Brain pericyte (primary cell): Measurements from ENCODE around the gene VAMP7.
"Not testable (repeated sequence)": the region's sequence is repeated elsewhere in the genome, so short reads cannot be mapped to it uniquely, and the experiment has no call there.

ENCODE experiments used
- DNase-seq: peaks from one replicate; pipeline ENCODE4 v3.0.0-alpha.2; 2012; ENCODE audit warnings: low read depth, low spot score

The VAMP7 gene

DNA sequence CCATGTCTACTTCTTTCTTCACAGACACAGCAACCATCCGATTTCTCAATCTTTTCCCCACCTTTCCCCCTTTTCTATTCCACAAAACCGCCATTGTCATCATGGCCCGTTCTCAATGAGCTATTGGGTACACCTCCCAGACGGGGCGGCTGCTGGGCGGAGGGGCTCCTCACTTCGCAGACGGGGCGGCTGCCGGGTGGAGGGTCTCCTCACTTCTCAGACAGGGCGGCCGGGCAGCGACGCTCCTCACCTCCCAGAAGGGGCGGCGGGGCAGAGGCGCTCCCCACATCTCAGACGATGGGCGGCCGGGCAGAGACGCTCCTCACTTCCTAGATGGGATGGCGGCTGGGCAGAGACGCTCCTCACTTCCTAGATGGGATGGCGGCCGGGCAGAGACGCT is 26.5 kb downstream of the VAMP7 start:
- not testable (repeated sequence) for DNase-seq

DNA sequence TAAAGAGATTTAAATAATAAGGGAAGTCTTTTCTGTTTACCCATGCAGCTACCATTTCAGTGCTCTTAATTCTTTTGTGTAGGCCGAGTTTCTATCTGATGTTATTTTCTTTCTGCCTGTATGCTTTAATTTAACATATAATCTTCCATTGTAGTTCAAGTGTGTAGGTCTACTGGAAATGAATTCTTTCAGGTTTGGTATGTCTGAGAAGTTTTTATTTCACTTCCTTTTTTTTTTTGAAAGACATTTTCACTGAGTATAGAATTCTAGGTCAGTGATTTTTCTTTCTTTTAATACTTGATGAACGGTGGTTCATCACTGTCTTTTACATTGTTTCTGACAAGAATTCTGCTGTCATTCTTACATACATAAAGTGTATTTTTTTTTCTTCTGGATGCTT is 42.1 kb downstream of the VAMP7 start:
- no peak for DNase-seq

DNA sequence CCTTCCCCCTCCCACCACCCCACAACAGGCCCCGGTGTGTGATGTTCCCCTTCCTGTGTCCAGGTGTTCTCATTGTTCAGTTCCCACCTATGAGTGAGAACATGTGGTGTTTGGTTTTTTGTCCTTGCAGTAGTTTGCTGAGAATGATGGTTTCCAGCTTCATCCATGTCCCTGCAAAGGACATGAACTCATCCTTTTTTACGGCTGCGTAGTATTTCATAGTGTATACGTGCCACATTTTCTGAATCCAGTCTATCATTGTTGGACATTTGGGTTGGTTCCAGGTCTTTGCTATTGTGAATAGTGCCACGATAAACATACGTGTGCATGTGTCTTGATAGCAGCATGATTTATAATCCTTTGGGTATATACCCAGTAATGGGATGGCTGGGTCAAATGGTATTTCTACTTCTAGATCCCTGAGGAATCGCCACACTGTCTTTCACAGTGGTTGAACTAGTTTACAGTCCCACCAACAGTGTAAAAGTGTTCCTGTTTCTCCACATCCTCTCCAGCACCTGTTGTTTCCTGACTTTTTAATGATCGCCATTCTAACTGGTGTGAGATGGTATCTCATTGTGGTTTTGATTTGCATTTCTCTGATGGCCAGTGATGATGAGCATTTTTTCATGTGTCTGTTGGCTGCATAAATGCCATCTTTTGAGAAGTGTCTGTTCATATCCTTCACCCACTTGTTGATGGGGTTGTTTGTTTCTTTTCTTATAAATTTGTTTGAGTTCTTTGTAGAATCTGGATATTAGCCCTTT is 49.9 kb downstream of the VAMP7 start:
- not testable (repeated sequence) for DNase-seq

DNA sequence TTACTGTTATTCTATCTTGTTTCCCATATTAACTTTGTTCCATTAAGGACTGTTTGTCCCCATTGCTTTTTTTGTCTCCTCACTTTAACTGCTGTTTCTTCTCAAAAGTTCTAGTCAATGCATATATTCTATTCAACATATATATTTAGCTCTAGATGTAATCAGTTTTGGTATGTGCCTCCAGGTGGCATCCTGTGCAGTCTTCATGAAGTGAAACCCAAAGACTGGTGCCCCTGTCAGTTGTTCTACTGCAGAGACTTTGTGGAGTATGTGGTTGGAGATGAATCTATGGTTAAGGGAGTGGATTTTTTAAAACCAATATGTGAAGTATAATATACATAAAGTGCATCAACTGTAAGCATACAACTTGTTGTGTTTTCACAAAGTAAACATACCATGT is 57.0 kb downstream of the VAMP7 start:
- no peak for DNase-seq

DNA sequence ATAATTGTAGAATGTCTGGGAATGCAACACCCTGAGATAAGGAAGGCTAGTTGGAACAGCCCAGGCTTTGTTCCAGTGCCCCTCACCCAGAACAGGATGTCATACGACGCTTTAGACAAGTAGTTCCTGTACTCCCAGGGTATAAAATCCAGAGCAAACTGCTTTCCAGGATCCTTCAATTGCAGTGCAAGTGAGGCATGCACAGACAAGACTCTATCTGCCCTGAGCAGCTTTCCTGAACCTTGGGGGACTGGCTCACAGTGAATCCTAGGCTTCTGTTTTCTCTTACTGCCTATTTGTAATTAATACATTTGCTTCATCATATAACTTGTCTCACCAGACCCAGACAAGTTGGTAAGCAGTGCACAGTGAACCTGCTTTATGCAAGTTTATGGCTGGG is 68.0 kb downstream of the VAMP7 start:
- DNase-seq: no peak

DNA sequence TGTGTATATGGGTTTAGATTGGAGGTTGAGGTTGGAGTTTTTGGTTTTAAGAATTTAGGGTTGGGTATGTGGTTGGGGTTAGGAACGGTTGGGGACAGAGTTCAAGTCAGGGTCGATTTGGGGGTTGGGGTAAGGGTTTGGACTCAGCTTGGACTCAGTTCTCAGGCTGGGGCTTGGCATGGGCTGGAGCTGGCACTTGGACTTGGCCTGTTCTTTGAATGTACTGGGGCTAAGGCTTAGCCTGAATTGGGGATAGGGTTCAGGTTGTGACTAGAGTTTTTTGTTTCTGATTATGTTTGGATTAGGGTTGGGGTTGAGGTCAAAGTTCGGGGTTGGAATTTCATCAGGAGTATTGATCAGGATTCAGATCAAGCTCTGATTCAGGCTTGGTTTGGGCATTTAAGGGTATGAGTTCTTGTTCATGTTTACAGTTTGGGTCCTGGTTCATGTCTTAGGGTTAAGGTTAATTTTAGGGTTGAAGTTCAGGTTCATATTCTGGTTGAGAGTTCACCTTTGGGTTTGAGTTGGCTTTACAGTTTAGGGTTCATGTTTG is 70.2 kb downstream of the VAMP7 start:
- no peak for DNase-seq

DNA sequence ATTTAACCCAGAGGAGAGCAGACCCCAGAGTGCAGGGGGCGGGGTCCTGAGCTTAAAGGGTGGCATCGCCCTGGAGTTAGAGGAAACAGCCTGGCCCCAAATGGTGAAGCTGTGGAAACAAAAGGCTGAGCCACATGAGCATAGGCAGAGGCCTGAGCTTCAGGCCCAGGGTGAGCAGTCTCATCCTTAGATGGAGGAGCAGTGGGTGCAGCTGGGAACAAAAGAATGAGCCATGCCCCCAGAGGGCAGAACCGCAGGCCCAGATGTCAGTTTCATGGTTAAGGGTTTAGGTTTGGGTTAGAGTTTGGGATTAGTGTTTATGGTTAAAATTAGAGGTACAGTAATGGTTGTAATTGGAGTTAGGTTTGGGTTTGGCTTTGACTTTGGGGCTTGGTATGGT is 71.9 kb downstream of the VAMP7 start:
- DNase-seq: no peak

DNA sequence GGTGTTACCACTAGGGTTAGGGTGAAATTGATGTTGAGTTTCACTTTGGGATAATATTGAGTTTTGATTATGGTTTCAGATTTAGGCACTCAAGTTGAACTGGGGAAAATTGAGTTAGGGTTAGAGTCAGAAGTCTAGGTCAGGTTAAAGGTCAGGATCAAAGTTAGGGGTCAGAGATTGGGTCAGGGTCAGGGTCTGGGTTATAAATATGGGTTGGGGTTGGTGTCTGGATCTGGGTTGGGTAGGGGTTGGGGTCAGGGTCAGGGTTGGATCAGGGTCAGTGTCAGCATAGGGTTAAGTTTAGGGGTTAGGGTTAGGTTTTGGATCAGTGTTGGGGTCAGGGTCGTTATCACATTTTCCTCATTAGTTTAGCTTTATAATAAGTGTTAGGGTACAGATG is 73.6 kb downstream of the VAMP7 start:
- no peak for DNase-seq

DNA sequence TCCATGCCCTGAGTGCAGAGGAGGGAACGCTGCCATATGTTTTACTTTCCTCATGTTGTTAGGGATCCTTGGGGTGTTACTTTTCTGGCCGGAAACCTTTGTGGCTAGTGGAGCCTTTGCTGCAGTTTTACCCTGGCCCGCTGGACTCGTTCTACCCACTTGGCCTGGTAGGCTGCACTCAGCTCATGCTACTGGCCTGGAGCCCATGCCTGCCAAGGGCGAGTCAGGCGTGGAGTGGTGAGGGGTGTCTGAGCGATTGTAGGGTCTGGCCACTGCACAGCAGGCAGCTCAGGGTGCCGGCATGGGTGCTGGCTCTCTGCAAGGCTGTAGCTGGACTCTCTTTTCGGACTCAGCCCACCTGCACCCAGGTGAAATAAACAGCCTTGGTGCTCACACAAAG is 75.0 kb downstream of the VAMP7 start:
- DNase-seq: no peak

DNA sequence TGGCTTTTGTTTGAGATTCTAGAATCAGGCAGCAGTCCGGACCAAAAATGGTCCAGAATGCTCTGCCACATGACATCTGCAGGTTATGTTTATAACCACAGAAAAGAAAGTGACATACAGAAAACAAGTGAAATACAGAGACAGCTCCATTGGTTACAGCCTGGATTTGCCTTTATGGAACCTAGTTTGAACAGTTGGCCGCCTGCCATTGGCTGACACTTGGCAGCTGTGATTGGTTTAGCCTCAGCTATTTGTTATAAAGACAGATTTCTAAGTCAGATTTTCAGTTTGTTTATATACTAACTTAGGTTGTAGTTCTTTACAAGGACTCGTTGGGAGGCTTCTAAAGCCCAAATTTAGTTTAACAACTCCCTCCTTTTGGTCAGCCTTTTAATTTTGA is 75.5 kb downstream of the VAMP7 start:
- DNase-seq: no peak

DNA sequence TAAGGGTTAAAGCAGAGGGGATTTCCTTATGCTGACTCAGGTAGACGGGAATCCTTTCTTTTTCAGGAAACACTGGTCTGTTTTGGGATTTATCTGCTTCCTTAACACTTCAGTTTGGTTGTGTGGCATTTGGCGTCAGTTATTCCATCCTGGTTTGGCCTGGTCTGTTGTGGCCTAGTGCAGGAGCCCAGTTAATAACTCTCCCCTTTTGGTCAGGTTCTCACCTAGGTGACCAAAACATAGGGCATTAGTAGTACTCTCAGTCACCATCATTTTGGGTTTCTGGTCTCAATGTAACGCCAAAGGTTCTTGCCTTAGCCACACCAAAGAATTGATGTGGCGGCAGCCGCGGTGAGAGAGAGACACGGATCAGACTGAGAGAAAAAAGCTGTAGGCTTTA is 76.7 kb downstream of the VAMP7 start:
- no peak for DNase-seq

DNA sequence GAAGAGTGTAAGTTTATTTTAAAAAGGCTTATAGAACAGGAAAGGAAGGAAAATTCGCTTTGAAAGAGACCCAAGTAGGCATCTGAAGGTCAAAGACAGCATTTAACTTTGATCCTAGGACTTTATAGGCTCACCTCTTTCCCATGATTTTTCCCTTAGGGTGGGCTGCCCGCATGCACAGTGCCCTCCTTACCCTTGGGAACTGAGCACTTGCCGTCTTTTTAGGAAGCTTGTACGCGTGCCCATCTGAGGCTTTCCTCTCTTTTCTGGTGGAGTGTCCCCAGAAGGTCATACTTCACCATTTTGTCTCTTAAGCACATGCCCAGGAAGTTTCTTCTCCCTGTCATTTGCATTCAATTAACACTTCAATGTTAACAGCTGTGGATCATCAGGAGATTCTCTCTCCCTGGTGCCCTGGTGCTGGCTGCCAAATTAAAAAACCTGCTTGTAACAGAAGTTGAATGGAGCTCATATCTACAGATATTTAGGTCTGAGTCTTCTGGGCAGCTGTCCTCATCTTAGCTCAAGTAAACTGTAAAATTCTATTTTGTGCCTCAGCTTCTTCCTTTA is 78.0 kb downstream of the VAMP7 start:
- DNase-seq: no peak

DNA sequence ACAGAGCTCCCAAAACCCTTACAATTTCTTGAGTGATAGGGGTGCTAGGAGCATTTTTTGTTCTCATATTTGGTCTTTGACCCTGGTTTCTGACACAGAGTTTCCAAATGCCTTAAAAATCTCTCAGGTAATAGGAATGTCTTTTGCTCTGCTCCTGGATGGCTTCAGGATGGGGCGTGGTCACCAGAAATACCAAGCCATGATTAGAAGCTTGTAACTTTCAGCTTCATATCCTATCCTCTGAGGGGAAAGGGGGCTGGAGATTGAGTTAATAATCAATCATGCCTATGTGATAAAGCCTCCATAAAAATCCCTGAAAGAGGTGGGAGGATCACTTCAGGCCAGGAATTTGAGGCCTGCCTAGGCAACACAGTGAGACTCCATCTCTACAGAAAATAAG is 81.8 kb downstream of the VAMP7 start:
- no peak for DNase-seq

DNA sequence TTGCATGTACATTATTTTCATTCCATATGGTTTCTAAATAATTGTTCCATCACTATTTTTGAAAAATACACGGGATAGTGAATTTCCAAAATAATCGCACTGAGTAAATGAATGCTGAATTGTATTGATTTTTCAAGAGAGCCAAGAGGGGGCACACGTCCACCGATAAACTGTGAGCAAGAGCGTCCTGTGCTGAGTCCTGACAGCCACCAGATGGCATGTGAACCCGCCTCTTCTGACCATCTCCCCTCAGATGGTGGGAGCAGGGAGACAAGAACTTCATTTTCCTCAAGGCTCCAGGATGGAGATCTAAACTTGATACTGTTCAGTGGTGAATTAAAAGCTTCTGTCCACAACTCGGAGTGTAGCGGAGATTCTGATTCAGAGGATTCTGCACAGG is 85.7 kb downstream of the VAMP7 start:
- DNase-seq: no peak

DNA sequence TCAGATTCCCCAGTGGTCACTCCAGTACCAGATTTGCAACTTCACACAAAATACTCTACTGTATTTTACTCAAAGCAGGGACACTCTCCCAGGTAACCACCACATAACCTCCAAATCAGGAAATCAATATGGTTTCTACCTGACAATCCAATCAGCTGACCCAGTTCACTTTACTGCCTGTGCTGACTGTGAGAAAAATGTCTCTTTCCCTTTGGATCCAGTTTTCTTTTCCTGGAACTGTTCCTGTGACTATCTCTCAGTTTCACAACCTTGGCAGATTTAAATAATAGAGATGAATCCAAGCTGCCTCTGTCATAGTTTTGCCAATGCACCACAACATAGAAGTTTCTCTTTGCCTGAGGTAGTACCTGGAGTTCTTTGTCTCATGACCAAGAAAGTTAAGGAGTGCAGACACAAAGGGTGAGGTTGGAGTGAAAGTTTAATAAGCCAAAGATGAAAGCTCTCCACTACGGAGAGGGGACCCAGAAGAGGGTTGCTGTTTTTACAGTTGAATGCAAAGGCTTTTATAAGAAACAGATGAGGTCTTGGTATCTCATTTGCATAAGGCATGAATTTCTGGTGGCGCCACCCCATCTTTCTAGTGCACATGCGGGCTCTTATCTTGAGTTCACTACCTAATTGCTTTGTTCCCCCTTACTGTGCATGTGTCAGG is 86.6 kb downstream of the VAMP7 start:
- no peak for DNase-seq

DNA sequence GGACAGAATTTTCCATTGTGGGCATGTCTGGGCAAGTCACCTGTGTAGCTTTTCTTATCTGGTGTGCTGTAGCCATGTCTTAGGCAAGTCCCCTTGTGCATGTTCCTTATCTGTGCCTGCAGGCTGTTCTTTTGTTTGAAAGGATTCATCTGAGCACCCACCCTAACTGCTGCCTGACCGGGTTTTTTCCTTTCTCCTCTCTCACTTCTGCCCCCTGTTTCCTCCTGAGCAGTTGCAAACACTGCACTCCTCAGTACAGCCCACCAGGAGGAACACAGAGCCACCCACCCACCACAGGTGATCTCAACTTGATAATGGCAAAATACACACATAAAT is 87.1 kb downstream of the VAMP7 start:
- DNase-seq: no peak

DNA sequence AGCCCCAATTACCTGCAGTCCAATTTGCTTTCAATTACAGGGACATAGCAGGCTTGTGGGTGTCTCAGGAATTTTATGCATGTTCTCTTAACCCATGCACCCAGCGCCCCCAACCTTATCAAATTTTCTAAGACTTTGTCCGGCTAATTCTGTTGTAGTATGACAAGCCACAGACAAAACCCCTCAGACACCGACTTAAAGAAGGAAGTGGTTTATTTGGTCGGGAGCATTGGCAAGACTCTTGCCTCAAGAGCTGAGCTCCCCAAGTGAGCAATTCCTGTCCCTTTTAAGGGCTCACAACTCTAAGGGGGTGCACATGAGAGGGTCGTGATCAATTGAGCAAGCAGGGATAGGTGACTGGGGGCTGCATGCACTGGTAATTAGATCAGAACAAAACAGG is 87.6 kb downstream of the VAMP7 start:
- no peak for DNase-seq

DNA sequence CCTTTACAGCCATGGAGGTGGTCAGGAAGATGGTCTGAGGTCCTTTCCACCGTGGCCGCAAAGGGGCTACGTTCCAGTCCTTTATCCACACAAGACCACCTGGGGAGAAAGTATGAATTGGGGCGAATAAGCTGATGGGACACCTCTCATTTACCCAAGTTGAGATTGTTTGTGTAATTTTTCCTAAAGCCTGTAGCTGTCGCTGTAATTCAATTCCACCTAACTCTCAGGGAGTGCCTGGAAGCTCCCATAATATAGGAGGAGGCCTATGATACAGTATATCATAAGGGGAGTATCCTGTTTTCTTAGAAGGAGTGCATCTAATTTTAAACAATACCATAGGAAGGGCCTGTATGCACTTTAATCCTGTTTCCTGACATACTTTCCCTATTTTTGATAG is 90.5 kb downstream of the VAMP7 start:
- DNase-seq: not testable (repeated sequence)

DNA sequence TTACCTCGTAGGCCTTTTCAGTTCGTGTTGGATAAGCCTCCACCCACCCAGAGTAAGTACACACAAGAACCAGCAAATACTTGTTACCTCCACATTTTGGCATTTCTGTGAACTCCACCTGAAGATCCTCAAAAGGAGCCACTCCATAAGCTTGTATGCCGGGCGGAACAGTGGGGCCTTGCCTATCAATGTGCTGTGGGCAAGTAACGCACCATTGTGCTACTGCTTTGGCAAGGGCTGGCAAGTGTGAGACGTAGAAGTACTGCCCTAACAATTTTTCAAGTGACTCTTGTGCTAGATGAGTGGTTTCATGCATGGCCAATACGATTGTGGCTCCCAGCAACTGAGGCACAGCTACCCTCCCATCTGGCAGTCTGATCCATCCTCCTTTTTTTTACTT is 91.1 kb downstream of the VAMP7 start:
- not testable (repeated sequence) for DNase-seq

DNA sequence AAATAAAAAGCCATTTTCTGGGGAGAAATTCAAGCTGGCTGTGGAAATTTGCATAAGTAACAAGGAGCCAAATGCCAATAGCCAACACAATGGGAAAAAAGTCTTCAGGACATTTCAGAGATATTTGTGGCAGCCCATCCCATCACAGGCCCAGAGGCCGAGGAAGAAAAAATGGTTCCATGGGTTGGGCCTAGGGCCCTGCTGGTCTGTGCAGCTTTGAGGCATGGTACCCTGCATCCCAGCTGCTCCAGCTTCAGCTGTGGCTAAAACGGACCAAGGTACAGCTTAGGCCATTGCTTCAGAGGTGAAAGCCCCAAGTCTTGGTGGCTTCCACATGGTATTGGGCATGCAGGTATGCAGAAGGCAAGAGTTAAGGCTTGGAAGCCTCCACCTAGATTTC is 102.2 kb downstream of the VAMP7 start:
- DNase-seq: no peak

DNA sequence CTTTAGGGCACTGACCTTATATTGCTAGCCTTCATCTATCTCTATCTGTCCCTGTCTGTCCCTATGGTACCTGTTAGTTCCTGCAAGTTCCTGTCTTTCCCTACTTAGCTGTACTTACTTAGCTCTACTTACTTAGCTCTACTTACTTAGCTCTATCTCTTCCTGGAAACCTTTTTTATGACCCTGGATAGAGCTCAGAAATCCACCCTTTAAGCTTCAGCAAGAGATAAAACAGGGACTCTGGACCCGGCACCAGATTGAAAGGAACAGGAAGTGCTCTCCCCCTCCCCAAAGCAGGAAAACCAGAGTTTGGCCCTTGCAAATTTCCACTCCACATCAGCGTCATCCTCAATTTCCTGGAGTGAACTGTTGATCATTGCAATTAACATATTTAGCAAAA is 104.1 kb downstream of the VAMP7 start:
- DNase-seq: no peak

DNA sequence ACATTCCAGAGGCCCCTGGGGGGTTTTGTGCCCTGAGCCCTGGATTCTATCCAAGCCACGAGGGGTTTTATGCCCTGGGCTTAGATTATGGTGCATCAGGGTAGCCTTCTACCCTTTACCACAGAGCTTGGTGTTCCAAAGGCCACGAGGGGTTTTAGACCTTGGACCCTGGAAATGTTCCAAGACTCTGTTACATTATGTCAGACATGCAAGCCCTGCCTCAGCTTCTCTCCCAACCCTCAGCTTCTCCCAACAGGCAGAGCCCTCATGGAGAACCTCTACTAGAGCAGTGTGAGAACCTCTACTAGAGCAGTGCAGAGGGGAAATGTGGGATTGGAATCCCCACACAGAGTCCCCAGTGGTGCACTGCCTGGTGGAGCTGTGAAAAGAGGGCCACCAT is 105.8 kb downstream of the VAMP7 start:
- not testable (repeated sequence) for DNase-seq

DNA sequence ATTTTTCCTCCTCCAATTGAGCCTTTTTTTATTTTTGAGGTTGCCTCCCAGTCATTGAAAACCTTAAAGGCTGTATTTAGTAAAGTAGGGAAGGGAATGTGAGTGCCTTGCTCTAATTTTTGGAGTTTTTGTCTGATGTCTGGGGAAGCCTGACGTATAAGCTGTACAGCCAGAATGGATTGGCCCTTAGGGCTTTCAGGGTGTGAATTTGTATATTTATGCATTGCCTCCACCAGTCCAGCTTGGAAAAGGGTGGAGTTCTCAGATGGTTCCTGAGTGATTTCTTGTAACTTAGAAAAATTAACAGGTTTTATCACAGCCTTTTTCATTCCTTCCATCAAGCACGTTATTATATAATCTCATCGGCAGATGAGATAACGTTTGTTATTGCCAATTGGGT is 107.7 kb downstream of the VAMP7 start:
- DNase-seq: no peak
